ENCODE measurements around the gene WBP2. TPM values are rescaled to one million over a fixed set of nuclear protein-coding genes. Genes with fewer than 3 reads are reported as not detected.

Gene WBP2
- total and polyA plus RNA-seq, 9 of the 15 experiments (the other 6 are each of a cell fraction or from before 2014, with no cell fraction given) = 2.2 to 74.3 (median 20.0) TPM

DNA sequence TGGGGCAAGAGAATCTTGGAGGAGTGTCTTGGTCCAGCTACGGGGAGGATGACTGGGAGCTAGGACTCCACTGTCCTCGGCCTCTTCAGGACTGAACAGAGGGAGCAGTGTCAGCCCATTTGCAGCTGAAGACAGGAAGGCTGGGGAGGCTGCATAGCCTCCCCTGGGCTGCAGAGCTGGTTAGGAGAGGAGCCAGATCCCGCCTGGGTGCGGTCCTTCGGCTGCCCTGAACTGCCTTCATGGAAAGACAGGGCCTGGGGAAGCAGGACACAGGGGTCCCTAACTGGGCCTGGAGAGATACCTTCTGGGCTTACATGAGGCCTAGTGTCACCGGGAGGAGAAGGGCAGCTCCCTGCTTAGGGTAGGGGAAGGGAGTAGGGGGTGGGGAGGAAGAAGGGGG is 37.6 kb downstream of the WBP2 start (continued):
- TF ChIP-seq, protein P1, sequence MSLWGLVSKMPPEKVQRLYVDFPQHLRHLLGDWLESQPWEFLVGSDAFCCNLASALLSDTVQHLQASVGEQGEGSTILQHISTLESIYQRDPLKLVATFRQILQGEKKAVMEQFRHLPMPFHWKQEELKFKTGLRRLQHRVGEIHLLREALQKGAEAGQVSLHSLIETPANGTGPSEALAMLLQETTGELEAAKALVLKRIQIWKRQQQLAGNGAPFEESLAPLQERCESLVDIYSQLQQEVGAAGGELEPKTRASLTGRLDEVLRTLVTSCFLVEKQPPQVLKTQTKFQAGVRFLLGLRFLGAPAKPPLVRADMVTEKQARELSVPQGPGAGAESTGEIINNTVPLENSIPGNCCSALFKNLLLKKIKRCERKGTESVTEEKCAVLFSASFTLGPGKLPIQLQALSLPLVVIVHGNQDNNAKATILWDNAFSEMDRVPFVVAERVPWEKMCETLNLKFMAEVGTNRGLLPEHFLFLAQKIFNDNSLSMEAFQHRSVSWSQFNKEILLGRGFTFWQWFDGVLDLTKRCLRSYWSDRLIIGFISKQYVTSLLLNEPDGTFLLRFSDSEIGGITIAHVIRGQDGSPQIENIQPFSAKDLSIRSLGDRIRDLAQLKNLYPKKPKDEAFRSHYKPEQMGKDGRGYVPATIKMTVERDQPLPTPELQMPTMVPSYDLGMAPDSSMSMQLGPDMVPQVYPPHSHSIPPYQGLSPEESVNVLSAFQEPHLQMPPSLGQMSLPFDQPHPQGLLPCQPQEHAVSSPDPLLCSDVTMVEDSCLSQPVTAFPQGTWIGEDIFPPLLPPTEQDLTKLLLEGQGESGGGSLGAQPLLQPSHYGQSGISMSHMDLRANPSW (CRISPR knock-in tag; IDR thresholded peaks at IDR 0.05) = no peak
- no peak for TF ChIP-seq CHD2 (IDR thresholded peaks at IDR 0.05; ENCODE audit: low read depth, low read length)

DNA sequence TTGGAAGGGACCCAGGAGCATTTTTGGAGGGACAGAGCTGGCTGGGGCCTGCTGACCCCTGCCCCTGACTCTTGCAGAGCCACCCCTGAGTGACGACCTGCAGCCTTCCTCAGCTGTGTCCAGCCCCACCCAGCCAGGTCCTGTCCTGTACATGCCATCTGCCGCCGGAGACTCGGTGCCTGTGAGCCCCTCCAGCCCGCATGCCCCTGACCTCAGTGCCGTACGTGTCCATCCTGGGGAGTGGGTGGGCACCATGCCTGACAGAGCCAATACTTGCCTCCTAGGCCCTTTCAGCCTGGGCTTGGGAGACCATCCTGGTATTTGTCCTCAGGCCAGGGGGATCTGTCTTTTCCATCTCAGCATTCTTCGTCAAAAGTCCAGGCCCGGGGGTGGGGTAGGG is 38.4 kb downstream of the WBP2 start:
- H3K4me1 ChIP-seq (replicated peaks in 1 of 2; ENCODE audit: control insufficient read depth in 2 of 2, insufficient read depth in 2 of 2, low read length in 2 of 2) = peaks cover 0 to 21% of the 10 kb centered on the region in 2 experiments; a peak in 1 of 5 replicates
- no peaks in the 10 kb centered on the region for H4K20me1 ChIP-seq (replicated peaks; ENCODE audit: control insufficient read depth, insufficient read depth, low read length)
- TF ChIP-seq L3MBTL2 (IDR thresholded peaks at IDR 0.05) = no peak
- TF ChIP-seq TGIF2 (CRISPR knock-in tag; IDR thresholded peaks at IDR 0.05) = no peak
- TF ChIP-seq ZNF695 (CRISPR knock-in tag; IDR thresholded peaks at IDR 0.05) = no peak
- no peak for TF ChIP-seq EZH2 (IDR thresholded peaks at IDR 0.05; ENCODE audit: borderline replicate concordance, low read depth, low read length)
- no peak for TF ChIP-seq SREBF2 (CRISPR knock-in tag; IDR thresholded peaks at IDR 0.05)
- TF ChIP-seq RFX1 (IDR thresholded peaks at IDR 0.05) = no peak
- TF ChIP-seq, protein P2, sequence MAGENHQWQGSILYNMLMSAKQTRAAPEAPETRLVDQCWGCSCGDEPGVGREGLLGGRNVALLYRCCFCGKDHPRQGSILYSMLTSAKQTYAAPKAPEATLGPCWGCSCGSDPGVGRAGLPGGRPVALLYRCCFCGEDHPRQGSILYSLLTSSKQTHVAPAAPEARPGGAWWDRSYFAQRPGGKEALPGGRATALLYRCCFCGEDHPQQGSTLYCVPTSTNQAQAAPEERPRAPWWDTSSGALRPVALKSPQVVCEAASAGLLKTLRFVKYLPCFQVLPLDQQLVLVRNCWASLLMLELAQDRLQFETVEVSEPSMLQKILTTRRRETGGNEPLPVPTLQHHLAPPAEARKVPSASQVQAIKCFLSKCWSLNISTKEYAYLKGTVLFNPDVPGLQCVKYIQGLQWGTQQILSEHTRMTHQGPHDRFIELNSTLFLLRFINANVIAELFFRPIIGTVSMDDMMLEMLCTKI (IDR thresholded peaks at IDR 0.05; ENCODE audit: partially characterized antibody) = no peak
- TF ChIP-seq ZNF316 (IDR thresholded peaks at IDR 0.05) = no peak
- no peak for TF ChIP-seq RBM39 (optimal IDR thresholded peaks at IDR 0.05; ENCODE audit: low read depth, low read length)
- no peak for TF ChIP-seq CBX2 (IDR thresholded peaks at IDR 0.05; ENCODE audit: insufficient read depth, low read length, poor library complexity, severe bottlenecking)
- H3K4me2 ChIP-seq (ENCODE audit: insufficient read depth, low read length) = no peak overlapping the region
- ChIA-PET CTCF (ENCODE audit: low intra/inter-chr PET ratio) (no interaction called here), POLR2A (interaction anchor here (0.7 to 2.8 kb wide), 4 partner anchors 9 to 40 kb away, joined by 3 to 34 read pairs (median 9); no protein-coding TSS in a partner anchor)
- no TSS peak for BruUV-seq (replicated peaks)
- no peak overlapping the region for H3K4me3 ChIP-seq
- H2AFZ ChIP-seq (ENCODE audit: low read depth, low read length) = no peak overlapping the region
- no peak for DNase-seq (ENCODE audit: extremely low read depth in 1 of 4, low spot score in 3 of 4)
- in situ Hi-C loops (cut with MboI) (no loop called here), intact Hi-C loops (cut with micrococcal nuclease) (no loop called here)
- H3K9me3 ChIP-seq (replicated peaks; ENCODE audit: control insufficient read depth, insufficient read depth, low read depth, low read length) = no peaks in the 10 kb centered on the region
- H3K27ac ChIP-seq (ENCODE audit: extremely low read depth, low read depth, low read length) = no peak overlapping the region
- peaks cover 3% of the 10 kb centered on the region for H3K9me1 ChIP-seq (ENCODE audit: control insufficient read depth, insufficient read depth, low read length)
- peaks cover 77% of the 10 kb centered on the region; the same call in 2 of the 3 replicates for H3K36me3 ChIP-seq (ENCODE audit: control insufficient read depth, insufficient read depth, low read length)
- no peak for FAIRE-seq
- ATAC-seq = no peak
- H3K79me2 ChIP-seq (ENCODE audit: control insufficient read depth, insufficient read depth, low read length) = no peaks in the 10 kb centered on the region
- no peaks in the 10 kb centered on the region for H3K27me3 ChIP-seq (ENCODE audit: control insufficient read depth in 2 of 2, insufficient read depth in 2 of 2, low read length in 2 of 2)
- H3K9ac ChIP-seq (ENCODE audit: insufficient read depth in 1 of 2, low read depth in 2 of 2, low read length in 2 of 2) = no peak overlapping the region
- WGBS (ENCODE audit: insufficient coverage, low coverage, missing lambda C conversion rate) = 94% methylated on average over 9 of the region's 9 CpGs

All from K562 (cell line).